Epithelial cell of proximal tubule (primary cell): ENCODE results near the gene SOX12. TPM values are rescaled to one million over a fixed set of nuclear protein-coding genes. Genes with fewer than 3 reads are reported as not detected.
A peak's percentile ranks its signal among the peaks of the same experiment; 100 is the strongest.

Experiments used
- DNase-seq: peaks from one replicate; pipeline ENCODE4 v3.0.0-alpha.2; 2011; ENCODE audit warnings: low read depth
- H3K4me3 ChIP-seq: 2 replicates; pipeline ENCODE4 v1.5.1; 2011; ENCODE audit warnings: low read depth, mild to moderate bottlenecking, low read length
- total RNA-seq: library from RNA; depleted of rRNA; stranded (reverse); fragments of >200 nt; gene quantifications from 2 replicates; pipeline ENCODE4 v1.2.3, GENCODE V29; 2015
- TF ChIP-seq, protein P1 (sequence below): conservative IDR thresholded peaks from 2 replicates; pipeline ENCODE4 v1.5.1; 2012; ENCODE audit warnings: low read depth, mild to moderate bottlenecking, low read length

The SOX12 gene
- total RNA-seq, 1 donor from 2014 or later = 10.1 TPM

DNA sequence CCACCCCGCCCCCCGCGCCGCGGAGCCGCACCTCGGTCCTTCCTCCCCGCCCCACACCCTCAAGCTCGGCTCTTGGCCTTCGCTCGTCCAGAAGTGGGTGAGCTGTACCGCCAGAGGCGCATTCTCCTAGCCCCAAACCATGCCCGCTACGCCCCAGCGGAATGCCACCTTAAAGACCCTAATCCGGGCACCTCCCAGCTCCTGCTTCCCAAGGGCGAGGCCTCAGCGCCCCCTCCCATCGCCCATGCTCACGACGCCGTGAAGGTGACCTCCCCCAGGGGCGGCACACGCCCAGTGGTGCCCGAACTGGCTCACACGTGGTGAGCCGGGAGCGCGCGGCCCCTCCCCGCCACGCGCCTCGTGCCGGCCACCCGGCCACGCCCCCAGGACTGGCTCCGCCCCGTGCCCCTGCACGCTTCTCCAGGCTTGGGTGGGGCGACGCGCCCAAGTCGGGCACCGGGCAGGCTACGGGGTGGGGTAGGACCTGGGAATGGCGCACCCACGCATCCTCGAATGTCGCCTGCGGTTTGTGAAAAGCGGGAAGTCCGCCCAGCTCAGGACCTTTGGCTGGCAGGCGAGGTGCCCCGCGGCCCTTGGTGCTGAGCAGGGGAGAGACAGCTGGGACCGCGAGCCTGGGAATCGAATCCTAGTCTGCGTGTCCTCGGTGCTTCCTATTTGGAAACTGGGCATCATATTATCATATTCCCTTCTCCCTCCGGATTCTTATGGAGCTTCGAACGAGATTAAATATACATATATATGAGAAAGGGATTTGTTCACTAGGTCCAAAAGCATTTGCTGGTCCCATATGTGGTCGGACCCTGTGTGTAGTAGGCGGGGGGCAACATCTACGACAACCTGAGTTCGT is 941 bp upstream of the SOX12 start:
- H3K4me3 ChIP-seq = peak overlapping the region; percentile 65
- TF ChIP-seq, protein P1, sequence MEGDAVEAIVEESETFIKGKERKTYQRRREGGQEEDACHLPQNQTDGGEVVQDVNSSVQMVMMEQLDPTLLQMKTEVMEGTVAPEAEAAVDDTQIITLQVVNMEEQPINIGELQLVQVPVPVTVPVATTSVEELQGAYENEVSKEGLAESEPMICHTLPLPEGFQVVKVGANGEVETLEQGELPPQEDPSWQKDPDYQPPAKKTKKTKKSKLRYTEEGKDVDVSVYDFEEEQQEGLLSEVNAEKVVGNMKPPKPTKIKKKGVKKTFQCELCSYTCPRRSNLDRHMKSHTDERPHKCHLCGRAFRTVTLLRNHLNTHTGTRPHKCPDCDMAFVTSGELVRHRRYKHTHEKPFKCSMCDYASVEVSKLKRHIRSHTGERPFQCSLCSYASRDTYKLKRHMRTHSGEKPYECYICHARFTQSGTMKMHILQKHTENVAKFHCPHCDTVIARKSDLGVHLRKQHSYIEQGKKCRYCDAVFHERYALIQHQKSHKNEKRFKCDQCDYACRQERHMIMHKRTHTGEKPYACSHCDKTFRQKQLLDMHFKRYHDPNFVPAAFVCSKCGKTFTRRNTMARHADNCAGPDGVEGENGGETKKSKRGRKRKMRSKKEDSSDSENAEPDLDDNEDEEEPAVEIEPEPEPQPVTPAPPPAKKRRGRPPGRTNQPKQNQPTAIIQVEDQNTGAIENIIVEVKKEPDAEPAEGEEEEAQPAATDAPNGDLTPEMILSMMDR = peak; percentile 39
- no peak for DNase-seq

DNA sequence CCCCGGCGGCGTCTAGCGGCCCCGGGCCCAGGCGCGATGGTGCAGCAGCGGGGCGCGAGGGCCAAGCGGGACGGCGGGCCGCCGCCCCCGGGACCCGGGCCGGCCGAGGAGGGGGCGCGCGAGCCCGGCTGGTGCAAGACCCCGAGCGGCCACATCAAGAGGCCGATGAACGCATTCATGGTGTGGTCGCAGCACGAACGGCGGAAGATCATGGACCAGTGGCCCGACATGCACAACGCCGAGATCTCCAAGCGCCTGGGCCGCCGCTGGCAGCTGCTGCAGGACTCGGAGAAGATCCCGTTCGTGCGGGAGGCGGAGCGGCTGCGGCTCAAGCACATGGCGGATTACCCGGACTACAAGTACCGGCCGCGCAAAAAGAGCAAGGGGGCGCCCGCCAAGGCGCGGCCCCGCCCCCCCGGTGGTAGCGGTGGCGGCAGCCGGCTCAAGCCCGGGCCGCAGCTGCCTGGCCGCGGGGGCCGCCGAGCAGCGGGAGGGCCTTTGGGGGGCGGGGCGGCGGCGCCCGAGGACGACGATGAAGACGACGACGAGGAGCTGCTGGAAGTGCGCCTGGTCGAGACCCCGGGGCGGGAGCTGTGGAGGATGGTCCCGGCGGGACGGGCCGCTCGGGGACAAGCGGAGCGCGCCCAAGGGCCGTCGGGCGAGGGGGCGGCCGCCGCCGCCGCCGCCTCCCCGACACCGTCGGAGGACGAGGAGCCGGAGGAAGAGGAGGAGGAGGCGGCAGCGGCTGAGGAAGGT is 715 bp downstream of the SOX12 start:
- H3K4me3 ChIP-seq = peak overlapping the region; percentile 88
- TF ChIP-seq, protein P1 = no peak
- DNase-seq = no peak

DNA sequence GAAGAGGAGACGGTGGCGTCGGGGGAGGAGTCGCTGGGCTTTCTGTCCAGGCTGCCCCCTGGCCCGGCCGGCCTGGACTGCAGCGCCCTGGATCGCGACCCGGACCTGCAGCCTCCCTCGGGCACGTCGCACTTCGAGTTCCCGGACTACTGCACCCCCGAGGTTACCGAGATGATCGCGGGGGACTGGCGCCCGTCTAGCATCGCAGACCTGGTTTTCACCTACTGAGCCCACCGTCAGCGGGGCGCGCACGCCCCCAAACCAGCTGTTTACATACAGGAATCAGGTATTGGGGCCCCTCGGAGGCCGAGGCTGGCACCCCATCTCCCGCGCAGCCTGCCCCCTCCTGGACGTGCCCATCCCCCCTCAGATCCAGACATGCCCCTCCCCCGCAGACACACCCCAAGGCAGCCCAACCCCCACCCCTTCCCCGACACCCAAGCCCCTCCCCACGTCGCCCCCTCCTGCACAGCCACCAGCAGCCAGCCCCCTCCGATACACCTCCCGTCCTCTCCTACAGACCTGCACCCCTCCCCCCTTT is 1.4 kb downstream of the SOX12 start:
- TF ChIP-seq, protein P1 = no peak
- DNase-seq = no peak
- H3K4me3 ChIP-seq = peak overlapping the region; percentile 88

DNA sequence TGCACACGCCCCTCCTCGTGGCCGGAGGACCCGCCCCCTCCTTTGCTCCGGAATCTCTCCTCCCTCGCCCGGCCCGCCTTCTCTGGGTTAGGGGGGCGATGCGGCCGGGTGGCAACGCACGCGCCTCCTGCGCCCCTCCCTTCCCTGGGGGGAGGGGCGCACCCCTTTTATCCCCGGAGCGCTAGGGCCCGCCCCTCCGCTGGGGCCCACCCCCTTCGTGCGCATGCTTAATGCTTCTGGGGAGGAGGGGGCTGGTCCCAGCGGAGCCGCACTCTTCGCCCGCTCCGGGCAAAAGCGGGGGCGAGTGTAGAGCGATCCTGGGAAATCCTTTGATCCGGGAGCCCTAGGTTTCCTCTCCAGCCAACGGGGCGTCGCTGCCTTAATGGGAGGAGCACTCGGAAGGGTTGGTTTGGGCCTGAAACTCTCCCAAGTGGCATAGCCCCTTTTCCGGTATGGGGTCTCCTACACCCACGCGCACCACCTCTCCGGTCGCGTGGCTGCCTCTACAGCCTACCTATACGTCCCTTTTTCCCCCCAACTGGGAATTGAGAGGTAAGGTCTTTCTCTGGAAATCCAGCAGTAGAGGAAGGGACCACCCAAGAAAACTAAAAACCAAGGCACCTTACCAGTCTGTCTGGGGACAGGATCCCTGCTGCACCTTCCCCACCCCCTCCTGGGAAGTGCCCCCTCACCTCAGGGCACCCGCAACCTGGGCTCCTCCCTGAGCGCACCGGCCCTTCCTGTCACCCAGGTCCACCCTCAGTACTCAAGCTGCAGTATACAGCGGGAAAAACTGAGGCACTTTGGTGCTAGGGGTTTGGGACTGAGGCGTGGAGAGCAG is 2.1 kb downstream of the SOX12 start:
- DNase-seq = no peak
- peak overlapping the region; percentile 88 for H3K4me3 ChIP-seq
- TF ChIP-seq, protein P1 = no peak

DNA sequence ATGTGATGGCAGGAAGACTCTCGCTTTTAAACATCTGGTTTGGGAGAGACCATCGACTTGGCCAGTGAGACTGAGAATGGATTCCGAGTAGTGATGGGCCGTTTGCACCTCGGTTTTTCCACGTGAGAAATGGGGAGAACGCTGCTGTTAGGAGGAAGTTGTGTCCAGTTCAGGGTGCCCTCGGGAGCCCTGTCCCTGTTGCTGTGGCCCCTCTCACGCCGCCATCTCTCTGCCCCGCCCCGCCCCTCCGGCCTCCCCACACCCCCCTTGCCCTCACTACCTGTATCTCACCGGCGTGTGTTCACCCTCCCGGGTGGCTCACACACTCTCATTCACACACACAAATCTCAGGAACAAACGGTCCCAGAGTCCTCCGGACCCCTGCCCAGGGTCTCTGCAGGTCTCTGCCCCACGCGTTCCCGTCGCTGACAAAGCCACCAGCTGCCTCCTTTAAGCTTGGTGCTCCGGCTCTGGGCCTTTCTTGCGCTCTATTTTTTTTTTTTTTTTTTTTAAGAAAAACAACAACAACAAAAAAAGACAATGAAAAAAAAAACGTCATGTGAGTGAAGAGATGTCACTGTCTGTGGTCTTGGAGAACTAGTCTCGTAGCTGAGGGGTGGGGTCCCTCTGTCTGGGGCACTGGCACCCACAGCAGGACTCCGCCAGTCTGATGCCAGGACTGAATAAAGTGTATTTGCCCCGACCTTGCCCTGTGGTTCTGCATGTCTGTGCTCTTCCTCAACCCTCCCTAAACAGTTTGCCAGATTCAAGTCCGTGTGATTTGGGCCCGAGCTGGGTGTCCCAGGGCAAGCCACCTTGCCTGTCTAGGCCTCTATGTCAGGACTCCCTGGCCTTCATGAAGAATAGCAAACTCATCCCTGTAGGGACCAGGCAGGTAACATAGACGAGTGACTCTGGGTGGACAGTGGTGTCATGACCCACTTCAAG is 2.9 kb downstream of the SOX12 start:
- TF ChIP-seq, protein P1 = no peak
- peak overlapping the region; percentile 88 for H3K4me3 ChIP-seq
- no peak for DNase-seq
